Jurkat, Clone E6-1 (cell line): ENCODE data around the gene GAGE10.
"Not testable (repeated sequence)": the region's sequence is repeated elsewhere in the genome, so short reads cannot be mapped to it uniquely, and the experiment has no call there.

Experiments
- DNase-seq: peaks from one replicate; pipeline ENCODE4 v3.0.0-alpha.2; 2011; ENCODE audit warnings: low read depth, low spot score
- H3K4me3 ChIP-seq: 2 replicates; pipeline ENCODE4 v1.5.1; 2011; ENCODE audit warnings: mild to moderate bottlenecking, low read length, control low read depth, moderate library complexity

Gene GAGE10

DNA sequence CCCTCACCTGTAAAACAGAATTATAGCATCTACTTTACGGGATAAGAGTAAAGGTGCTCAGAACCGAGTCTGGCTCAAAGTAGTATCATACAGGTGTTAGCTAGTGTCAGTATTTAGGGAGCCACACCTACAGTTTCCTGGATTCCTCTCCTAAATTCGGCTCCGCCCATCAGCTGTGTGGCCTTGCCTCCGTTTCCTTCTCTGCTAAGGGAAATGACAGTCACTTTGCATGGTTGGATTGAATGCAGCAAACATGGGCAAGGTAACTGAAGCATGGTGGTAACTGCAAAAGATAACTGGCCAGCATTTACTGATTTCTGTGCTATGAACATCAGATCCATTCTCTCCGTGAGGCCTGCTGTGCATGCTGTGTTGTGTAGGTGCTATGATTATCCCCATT is 31.0 kb upstream of the GAGE10 start:
- DNase-seq, result no peak
- H3K4me3 ChIP-seq, result no peak overlapping the region

DNA sequence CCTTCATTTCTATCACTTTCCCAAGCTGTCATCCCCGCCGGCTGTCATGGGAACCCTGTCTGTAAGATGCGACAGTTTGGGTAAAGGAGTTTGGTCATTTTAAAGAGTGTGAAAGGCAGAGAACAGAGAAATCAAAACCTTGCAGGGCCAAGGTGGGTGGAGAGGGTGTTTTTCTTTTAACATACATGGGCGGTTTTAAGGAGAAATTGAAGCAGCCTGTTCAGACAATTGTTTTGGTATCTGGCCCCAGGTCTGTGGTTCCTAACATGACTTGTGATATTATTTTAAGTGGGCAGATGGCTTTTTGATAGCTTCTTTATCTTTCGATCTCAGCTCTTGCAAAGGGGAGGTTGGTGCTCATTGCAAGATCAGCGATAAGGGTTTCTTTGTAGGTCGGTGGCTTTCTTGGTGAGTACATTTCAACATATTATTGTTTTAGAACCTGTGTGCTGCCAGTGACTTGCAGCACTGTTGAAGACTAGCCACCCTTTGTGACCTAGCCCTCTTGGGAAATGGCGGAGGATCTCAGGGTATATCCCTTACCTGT is 30.2 kb upstream of the GAGE10 start:
- no peak overlapping the region for H3K4me3 ChIP-seq
- DNase-seq, result peak; percentile 87

- no peak overlapping the region for H3K4me3 ChIP-seq
- DNase-seq, result no peak
Observed at GRCh38 chrX:49276207-49276606, 27.2 kb upstream of the GAGE10 start.

DNA sequence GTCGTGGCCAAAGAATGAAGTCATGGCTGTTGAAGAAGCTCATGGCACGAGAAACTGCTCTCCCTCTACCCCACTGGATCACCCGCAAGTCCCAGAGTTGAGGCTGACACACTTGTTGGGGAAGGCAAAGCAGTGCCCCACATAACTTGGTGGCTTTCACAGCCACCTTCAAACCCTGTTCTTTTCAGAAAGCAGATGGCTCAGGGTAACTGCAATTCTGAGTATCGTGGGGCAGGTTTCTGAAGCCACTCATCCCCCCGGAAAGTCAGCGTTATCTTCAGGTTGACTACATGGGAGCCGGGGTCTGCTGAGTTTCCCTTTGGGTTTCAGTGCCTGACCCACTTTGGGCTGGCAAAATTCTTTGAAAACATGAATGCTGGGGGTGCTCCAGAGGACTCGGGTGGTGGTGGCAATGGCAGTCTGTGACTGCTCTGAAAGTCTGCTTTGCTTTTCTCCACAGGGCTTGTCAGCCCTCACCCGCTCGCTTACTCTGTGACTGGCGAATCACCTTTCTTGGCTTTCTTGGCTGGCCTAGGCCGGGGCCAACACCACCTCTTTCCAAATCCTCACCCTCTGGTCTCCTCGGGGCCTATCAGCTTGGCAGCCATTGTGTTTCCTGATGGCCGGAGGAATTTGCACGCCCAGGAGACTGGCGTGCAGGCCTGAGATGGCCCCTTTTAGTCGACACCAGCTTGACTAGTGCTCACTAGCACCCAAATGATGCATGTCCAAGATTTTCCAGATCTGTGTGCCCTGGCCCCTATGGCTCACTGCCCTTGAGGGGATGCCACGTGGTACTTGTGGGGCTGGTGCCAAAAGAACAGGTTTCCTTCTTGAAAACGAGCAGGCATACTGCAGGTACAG is 26.5 kb upstream of the GAGE10 start:
- H3K4me3 ChIP-seq, result no peak overlapping the region
- DNase-seq, result no peak

GRCh38 chrX:49277535-49277830 is 26.0 kb upstream of the GAGE10 start:
- DNase-seq, result no peak
- H3K4me3 ChIP-seq, result no peak overlapping the region

GRCh38 chrX:49278081-49278480 is 25.4 kb upstream of the GAGE10 start:
- no peak overlapping the region for H3K4me3 ChIP-seq
- no peak for DNase-seq

DNA sequence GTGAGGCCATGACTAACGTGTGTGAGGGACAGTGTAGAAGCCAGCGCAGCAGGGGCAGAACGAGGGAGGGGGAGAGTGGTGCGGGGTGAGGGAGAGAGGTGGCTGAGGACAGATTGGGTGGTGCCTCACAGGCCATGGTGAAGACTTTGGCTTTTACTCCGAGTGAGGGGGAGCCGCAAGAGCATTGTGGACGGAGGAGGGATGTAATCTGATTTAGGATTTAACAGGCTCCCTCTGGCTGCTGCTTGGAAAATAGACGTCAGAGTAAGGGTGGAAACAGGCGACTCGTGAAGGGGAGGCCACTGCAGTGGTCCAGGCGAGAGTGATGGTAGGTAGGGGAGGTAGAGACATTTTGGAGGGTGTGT is 20.8 kb upstream of the GAGE10 start:
- no peak for DNase-seq
- H3K4me3 ChIP-seq, result no peak overlapping the region

DNA sequence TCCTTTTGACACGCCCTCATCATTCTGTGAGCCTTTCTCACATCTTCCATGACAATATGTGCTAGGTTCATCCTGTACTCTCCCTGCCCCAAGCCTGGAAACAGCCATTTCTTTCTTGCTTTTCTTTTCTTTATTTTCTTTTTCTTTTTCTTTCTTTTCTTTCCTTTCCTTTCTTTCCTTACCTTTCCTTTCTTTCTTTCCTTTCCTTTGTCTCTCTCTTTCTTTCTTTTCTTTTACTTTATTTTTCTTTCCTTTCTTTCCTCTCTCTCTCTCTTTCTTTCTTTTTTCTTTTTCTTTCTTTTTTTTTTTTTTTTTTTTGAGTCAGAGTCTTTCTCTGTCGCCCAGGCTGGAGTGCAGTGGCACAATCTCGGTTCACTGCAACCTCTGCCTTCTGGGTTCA is 19.2 kb upstream of the GAGE10 start:
- DNase-seq, result no peak
- no peak overlapping the region for H3K4me3 ChIP-seq

- no peak for DNase-seq
- no peak overlapping the region for H3K4me3 ChIP-seq
Observed at GRCh38 chrX:49286136-49286535, 17.3 kb upstream of the GAGE10 start.

DNA sequence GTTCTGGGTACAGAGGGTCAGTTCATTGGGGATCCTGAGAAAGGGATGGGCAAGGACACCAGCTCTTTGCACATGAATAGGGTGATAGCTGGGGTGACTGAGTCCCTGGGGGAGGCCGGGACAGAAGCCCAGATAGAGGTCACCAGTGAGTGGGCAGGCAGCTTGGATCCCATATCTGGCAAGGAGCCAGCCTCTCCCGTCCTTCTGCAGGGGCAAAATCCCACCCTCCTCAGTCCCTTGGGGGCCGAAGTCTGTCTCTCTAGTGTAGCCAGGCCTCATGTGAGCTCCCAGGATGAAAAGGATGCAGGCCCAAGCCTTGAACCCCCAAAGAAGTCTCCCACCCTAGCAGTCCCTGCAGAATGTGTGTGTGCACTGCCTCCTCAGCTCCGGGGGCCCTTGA is 16.9 kb upstream of the GAGE10 start:
- H3K4me3 ChIP-seq, result no peak overlapping the region
- no peak for DNase-seq

DNA sequence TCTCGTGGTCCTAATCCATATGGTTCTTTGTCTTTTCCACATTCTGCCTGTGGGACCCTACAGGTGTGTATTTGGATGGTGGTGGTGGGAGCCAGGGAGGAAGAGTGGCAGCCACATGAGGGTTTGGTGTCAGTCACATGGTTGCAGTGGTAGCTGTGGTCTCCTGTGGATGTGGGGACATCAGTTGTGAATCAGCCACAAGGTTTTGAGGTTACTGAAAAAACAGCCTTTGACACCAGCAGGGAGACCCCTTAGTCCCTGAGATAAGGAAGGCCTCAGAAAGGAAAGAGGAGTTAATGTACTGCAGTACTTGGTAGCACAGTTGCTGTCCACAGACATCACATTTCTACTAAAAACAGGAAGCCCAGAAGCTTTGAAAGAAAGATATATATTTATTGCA is 15.8 kb upstream of the GAGE10 start:
- no peak overlapping the region for H3K4me3 ChIP-seq
- peak; percentile 26 for DNase-seq

GRCh38 chrX:49290215-49290614 is 13.2 kb upstream of the GAGE10 start:
- no peak overlapping the region for H3K4me3 ChIP-seq
- no peak for DNase-seq

GRCh38 chrX:49291615-49292337 is 11.7 kb upstream of the GAGE10 start:
- H3K4me3 ChIP-seq, result no peak overlapping the region

DNA sequence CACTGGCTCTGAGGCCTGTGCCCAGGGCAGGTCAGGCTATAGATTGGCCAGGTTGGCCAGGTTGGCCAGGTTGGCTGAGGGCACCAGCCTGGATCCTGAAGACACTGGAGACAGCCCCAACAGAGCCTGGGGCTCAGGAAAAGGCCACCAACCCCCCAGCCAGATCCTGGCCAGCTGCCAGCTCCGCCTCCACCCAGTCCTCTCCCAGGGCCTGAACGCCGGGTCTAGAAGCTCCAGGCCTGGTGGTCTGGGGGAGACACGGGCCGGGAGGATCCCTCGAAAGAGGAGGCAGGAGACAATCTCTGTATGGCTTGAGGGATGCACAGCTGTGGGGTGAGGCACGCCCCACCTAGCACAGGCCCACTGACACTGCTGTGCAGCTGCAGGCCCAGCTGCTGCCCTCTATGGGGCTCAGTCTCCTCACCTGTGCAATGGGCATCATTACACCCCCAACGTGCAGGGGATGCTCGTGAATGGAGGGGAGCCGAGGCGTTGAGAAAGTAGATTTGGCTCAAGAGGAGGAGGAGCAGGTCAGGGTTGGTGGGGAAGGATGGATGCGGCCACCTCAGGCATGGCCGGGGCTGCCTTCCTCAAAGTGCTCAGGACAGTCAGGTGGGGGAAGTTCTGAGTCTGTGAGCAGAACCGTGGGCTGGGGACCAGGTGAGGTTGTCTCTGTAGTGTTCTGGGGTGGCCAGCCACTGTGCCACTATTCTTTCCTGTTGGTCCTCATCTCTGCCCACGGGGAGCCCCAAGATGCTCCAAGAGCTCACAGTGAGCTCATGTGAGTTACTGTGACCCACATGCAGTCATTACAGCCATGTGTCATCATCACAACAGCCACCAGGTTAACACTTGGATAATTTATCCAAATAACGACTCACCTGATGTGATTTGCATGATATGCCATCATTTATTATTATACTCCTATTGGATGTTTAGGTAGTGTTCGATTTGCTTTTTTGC is 10.8 kb upstream of the GAGE10 start:
- H3K4me3 ChIP-seq, result no peak overlapping the region
- no peak for DNase-seq

More at GRCh38 chrX:49291615-49292337, 11.7 kb upstream of the GAGE10 start:
- DNase-seq, result peak; percentile 50

GRCh38 chrX:49299293-49299692 is 4.2 kb upstream of the GAGE10 start:
- not testable (repeated sequence) for DNase-seq, H3K4me3 ChIP-seq

DNA sequence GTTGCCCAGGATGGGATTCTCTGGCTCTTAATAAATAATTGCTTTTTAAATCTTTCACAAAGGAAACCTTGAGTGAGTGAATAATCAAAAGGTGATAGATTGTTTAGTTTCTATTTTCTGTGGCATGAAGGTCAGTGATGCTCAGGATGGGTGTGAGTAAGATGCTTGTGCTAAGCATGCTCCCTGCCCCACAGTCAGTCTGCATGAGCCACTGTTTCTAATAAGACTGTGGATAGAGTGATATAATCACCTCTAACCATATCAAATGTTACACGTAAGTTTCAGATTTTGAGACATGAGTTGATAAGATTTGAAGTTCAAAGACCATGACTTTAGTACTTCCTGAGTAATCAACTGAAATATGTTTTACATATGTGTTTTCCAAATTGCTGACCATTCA is 2.7 kb upstream of the GAGE10 start:
- DNase-seq, result no peak

DNA sequence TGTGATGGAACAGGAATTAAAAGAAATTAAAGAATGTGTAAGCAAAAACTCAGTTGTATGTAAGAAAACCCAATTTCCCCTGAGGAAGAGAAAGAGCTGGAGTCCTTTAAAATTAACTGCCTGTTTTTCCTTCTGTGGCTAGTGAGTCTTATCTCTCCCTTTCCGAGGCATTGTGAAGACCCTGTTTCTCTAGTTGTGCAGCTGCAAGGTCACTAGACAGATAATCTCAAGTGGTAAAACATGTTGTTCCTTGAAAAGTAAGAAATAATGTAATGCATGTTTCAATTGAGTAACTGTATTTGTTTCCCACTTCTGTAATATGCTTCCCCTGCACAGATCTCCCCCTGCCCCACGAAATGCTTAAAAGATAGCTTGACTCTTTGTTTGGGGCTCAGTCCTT is 4.3 kb downstream of the GAGE10 start:
- DNase-seq, H3K4me3 ChIP-seq: not testable (repeated sequence)

More for the DNA sequence above, 2.7 kb upstream of the GAGE10 start:
- H3K4me3 ChIP-seq, result no peak overlapping the region

- no peak overlapping the region for H3K4me3 ChIP-seq
- DNase-seq, result no peak
Observed at GRCh38 chrX:49308604-49309269, 5.3 kb downstream of the GAGE10 start.

DNA sequence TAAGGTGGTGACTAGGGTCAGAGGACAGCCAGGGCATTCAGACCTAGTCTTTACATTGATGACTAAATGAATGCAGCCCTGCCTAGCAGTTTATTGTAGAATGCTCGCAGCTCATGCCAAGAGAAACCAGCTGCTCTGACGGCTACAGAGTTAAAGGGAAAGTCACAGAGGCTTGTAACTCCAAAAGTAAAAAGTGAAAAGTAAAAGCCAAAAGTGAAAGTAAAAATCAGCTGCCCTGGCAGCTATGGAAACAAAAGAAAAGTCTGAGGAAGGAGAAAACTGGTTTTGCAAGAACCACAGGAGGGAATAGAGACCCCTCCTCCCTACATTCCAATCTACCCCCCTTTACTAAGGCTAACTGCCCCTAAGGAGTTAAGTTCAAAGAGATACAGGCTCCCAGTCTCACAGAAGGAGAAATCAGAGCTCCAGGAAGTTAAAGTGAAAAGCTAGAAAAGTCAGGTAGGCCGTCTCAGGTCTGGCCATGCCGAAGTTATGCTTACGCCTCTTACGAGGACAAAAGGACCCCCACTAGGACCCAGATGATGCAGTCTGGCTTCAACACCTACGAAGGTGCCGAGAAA is 6.0 kb downstream of the GAGE10 start:
- DNase-seq, result no peak
- H3K4me3 ChIP-seq, result no peak overlapping the region
